ENCODE data around the gene SS18L1.

DNA sequence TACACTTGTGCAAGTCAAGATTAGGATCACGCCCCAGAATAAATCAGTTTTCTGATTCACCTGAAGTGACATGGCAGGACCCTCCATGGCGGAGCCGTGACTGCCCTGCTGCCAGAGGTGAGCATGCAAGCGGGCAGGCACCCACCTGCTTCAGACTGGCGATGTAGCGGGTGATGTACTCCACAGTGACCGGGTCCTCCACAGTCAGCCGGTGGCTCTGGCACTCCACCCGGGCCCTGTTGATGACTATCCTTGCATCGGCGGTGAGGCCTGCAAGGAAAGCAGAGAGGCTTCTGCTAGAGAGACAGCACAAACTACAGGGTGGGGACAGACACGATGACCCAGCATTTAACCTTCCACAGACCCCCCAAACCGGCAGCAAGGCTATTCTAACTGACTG lies 3.9 kb upstream of the SS18L1 start:
- TF ChIP-seq TCF7L2 (IDR thresholded peaks at IDR 0.05; ENCODE audit: borderline replicate concordance, extremely low read depth, insufficient read depth, insufficient read length) (no peak), CEBPB (IDR thresholded peaks at IDR 0.05; ENCODE audit: low read depth) (no peak), EZH2 (IDR thresholded peaks at IDR 0.05) (no peak), SRF (IDR thresholded peaks at IDR 0.05; ENCODE audit: low read depth) (no peak), ZFX (IDR thresholded peaks at IDR 0.05) (no peak), POLR2AphosphoS5 (IDR thresholded peaks at IDR 0.05; ENCODE audit: low read depth, low read length) (no peak)
- TF ChIP-seq, protein P1, sequence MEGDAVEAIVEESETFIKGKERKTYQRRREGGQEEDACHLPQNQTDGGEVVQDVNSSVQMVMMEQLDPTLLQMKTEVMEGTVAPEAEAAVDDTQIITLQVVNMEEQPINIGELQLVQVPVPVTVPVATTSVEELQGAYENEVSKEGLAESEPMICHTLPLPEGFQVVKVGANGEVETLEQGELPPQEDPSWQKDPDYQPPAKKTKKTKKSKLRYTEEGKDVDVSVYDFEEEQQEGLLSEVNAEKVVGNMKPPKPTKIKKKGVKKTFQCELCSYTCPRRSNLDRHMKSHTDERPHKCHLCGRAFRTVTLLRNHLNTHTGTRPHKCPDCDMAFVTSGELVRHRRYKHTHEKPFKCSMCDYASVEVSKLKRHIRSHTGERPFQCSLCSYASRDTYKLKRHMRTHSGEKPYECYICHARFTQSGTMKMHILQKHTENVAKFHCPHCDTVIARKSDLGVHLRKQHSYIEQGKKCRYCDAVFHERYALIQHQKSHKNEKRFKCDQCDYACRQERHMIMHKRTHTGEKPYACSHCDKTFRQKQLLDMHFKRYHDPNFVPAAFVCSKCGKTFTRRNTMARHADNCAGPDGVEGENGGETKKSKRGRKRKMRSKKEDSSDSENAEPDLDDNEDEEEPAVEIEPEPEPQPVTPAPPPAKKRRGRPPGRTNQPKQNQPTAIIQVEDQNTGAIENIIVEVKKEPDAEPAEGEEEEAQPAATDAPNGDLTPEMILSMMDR (IDR thresholded peaks at IDR 0.05 in 2 of 3, conservative IDR thresholded peaks at IDR 0.05 in 1 of 3; ENCODE audit: borderline replicate concordance in 1 of 3, insufficient read depth in 1 of 3, low read depth in 2 of 3, low read length in 2 of 3), result no peak
- TF ChIP-seq, protein P2, sequence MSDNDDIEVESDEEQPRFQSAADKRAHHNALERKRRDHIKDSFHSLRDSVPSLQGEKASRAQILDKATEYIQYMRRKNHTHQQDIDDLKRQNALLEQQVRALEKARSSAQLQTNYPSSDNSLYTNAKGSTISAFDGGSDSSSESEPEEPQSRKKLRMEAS (IDR thresholded peaks at IDR 0.05), result no peak

All from HCT116 (cell line).